ENCODE results near the gene LPCAT2.

DNA sequence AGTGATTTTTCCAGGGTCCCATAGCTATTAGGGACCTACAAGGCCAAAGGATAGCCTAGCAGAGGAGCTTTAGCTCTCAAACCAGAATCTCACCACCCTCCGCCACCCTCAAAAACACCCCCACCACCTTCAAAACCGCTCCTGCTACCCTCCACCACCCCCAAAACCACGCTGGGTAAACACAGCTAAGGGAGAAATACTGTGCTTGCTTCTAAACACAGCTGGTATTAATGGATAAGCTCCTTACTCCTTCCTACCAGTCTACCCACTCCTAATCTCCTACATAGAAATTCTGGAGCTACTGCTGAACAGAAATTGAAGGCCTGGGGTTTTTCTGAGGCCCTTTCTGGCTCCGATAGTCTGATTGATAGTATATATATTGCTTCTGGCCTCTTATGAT, 2.2 kb upstream of the LPCAT2 start:
- TF ChIP-seq, protein P1, sequence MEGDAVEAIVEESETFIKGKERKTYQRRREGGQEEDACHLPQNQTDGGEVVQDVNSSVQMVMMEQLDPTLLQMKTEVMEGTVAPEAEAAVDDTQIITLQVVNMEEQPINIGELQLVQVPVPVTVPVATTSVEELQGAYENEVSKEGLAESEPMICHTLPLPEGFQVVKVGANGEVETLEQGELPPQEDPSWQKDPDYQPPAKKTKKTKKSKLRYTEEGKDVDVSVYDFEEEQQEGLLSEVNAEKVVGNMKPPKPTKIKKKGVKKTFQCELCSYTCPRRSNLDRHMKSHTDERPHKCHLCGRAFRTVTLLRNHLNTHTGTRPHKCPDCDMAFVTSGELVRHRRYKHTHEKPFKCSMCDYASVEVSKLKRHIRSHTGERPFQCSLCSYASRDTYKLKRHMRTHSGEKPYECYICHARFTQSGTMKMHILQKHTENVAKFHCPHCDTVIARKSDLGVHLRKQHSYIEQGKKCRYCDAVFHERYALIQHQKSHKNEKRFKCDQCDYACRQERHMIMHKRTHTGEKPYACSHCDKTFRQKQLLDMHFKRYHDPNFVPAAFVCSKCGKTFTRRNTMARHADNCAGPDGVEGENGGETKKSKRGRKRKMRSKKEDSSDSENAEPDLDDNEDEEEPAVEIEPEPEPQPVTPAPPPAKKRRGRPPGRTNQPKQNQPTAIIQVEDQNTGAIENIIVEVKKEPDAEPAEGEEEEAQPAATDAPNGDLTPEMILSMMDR (IDR thresholded peaks at IDR 0.05), result no peak
- TF ChIP-seq POLR2AphosphoS5 (IDR thresholded peaks at IDR 0.05; ENCODE audit: low read depth, low read length), result no peak
- TF ChIP-seq, protein P2, sequence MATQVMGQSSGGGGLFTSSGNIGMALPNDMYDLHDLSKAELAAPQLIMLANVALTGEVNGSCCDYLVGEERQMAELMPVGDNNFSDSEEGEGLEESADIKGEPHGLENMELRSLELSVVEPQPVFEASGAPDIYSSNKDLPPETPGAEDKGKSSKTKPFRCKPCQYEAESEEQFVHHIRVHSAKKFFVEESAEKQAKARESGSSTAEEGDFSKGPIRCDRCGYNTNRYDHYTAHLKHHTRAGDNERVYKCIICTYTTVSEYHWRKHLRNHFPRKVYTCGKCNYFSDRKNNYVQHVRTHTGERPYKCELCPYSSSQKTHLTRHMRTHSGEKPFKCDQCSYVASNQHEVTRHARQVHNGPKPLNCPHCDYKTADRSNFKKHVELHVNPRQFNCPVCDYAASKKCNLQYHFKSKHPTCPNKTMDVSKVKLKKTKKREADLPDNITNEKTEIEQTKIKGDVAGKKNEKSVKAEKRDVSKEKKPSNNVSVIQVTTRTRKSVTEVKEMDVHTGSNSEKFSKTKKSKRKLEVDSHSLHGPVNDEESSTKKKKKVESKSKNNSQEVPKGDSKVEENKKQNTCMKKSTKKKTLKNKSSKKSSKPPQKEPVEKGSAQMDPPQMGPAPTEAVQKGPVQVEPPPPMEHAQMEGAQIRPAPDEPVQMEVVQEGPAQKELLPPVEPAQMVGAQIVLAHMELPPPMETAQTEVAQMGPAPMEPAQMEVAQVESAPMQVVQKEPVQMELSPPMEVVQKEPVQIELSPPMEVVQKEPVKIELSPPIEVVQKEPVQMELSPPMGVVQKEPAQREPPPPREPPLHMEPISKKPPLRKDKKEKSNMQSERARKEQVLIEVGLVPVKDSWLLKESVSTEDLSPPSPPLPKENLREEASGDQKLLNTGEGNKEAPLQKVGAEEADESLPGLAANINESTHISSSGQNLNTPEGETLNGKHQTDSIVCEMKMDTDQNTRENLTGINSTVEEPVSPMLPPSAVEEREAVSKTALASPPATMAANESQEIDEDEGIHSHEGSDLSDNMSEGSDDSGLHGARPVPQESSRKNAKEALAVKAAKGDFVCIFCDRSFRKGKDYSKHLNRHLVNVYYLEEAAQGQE (IDR thresholded peaks at IDR 0.05; ENCODE audit: insufficient read depth in 1 of 2, low read depth in 2 of 2, low read length in 1 of 2), result no peak

All from Panc1 (cell line).